GM23338 (cell line): ENCODE results near the gene ITSN2. TPM values are rescaled to one million over a fixed set of nuclear protein-coding genes. Genes with fewer than 3 reads are reported as not detected.

Experiments
- ATAC-seq: fragments of 200-7000 bp; cut with Tn5 transposase; 3 replicates; pipeline ENCODE4 v1.9.1; 2020
- DNase-seq: peaks from one replicate; pipeline ENCODE4 v3.0.0-alpha.2; 2015; ENCODE audit warnings: low spot score
- H2AFZ ChIP-seq: fragments of 200-600 bp; sonication (generic); 2 replicates; pipeline ENCODE4 v1.8.0; 2016; ENCODE audit warnings: antibody characterized with exemption, mild to moderate bottlenecking, moderate library complexity
- H3F3A ChIP-seq: fragments of 200-600 bp; sonication (generic); replicated peaks from 2 replicates; pipeline ENCODE4 v1.8.0; 2017; ENCODE audit warnings: antibody characterized with exemption, mixed run types, low read depth
- H3K27ac ChIP-seq: fragments of 200-600 bp; sonication (generic); 2 replicates; pipeline ENCODE4 v1.6.1; 2016; ENCODE audit warnings: low read depth
- H3K27me3 ChIP-seq: fragments of 200-600 bp; sonication (generic); 2 replicates; pipeline ENCODE4 v1.8.0; 2016; ENCODE audit warnings: mild to moderate bottlenecking, mixed run types, moderate library complexity; ENCODE audit not compliant: insufficient read depth
- H3K36me3 ChIP-seq: fragments of 200-600 bp; sonication (generic); 2 replicates; pipeline ENCODE4 v1.8.0; 2016; ENCODE audit warnings: mild to moderate bottlenecking; ENCODE audit not compliant: insufficient read depth
- H3K4me1 ChIP-seq: fragments of 200-600 bp; sonication (generic); 2 replicates; pipeline ENCODE4 v1.8.0; 2016; ENCODE audit warnings: mild to moderate bottlenecking, moderate library complexity; ENCODE audit not compliant: insufficient read depth
- H3K4me2 ChIP-seq: fragments of 200-600 bp; sonication (generic); 2 replicates; pipeline ENCODE4 v1.7.1; 2017; ENCODE audit warnings: mixed run types
- H3K4me3 ChIP-seq: fragments of 200-600 bp; sonication (generic); 2 replicates; pipeline ENCODE4 v1.6.1; 2016; ENCODE audit warnings: mixed run types
- H3K79me2 ChIP-seq: fragments of 200-600 bp; sonication (generic); replicated peaks from 2 replicates; pipeline ENCODE4 v1.8.0; 2017; ENCODE audit warnings: mild to moderate bottlenecking; ENCODE audit not compliant: insufficient read depth
- H3K9me2 ChIP-seq: fragments of 200-600 bp; sonication (generic); 2 replicates; pipeline ENCODE4 v1.8.0; 2017; ENCODE audit not compliant: insufficient read depth
- H4K20me1 ChIP-seq: fragments of 200-600 bp; sonication (generic); replicated peaks from 2 replicates; pipeline ENCODE4 v1.8.0; 2017; ENCODE audit warnings: mild to moderate bottlenecking; ENCODE audit not compliant: insufficient read depth
- H3K27ac Mint-ChIP-seq: 2 replicates; pipeline ENCODE4 v1.8.0; 2020; ENCODE audit warnings: inconsistent platforms, mild to moderate bottlenecking, moderate library complexity, mixed read lengths
- H3K27me3 Mint-ChIP-seq: 3 replicates; pipeline ENCODE4 v1.8.0; 2022; ENCODE audit warnings: low read depth, mild to moderate bottlenecking, moderate library complexity, mixed read lengths, inconsistent platforms; ENCODE audit not compliant: insufficient read depth, poor library complexity
- H3K36me3 Mint-ChIP-seq: 3 replicates; pipeline ENCODE4 v1.8.0; 2021; ENCODE audit warnings: low read depth, mild to moderate bottlenecking, inconsistent platforms, moderate library complexity, mixed read lengths
- H3K4me1 Mint-ChIP-seq: 3 replicates; pipeline ENCODE4 v1.8.0; 2020; ENCODE audit warnings: mild to moderate bottlenecking, inconsistent platforms, mixed read lengths
- H3K4me3 Mint-ChIP-seq: 3 replicates; pipeline ENCODE4 v1.8.0; 2021; ENCODE audit warnings: moderate library complexity, mild to moderate bottlenecking, inconsistent platforms, mixed read lengths
- H3K9me3 Mint-ChIP-seq: 3 replicates; pipeline ENCODE4 v1.8.0; 2020; ENCODE audit warnings: moderate library complexity, mild to moderate bottlenecking, inconsistent platforms, mixed read lengths
- CREB1 ChIP-seq: fragments of 250-450 bp; sonication (Bioruptor Pico); IDR thresholded peaks from 2 replicates; pipeline ENCODE4 v1.5.0; 2020; ENCODE audit warnings: low read depth, mild to moderate bottlenecking, moderate library complexity
- EZH2 ChIP-seq: fragments of 200-600 bp; sonication (generic); IDR thresholded peaks from one replicate; pipeline ENCODE4 v1.8.0; 2017; ENCODE audit warnings: antibody characterized with exemption, mild to moderate bottlenecking, low read depth; ENCODE audit not compliant: unreplicated experiment
- EZH2phosphoT487 ChIP-seq: fragments of 200-600 bp; sonication (generic); IDR thresholded peaks from one replicate; pipeline ENCODE4 v1.8.1; 2018; ENCODE audit warnings: antibody characterized with exemption; ENCODE audit not compliant: unreplicated experiment
- JUNB ChIP-seq: IDR thresholded peaks from one replicate; pipeline ENCODE4 v1.6.1; 2016; ENCODE audit warnings: antibody characterized with exemption; ENCODE audit not compliant: unreplicated experiment
- NANOG ChIP-seq: IDR thresholded peaks from 2 replicates; pipeline ENCODE4 v1.6.1; 2016; ENCODE audit warnings: antibody characterized with exemption, borderline replicate concordance
- POLR2AphosphoS5 ChIP-seq: IDR thresholded peaks from 2 replicates; pipeline ENCODE4 v1.6.1; 2016; ENCODE audit warnings: antibody characterized with exemption, low read depth
- STAT1 ChIP-seq: IDR thresholded peaks from one replicate; pipeline ENCODE4 v1.6.1; 2016; ENCODE audit warnings: antibody characterized with exemption; ENCODE audit not compliant: unreplicated experiment
- ZNF331 ChIP-seq: fragments of 250-450 bp; sonication (Bioruptor Pico); IDR thresholded peaks from 2 replicates; pipeline ENCODE4 v1.5.0; 2020; ENCODE audit warnings: low read depth, mild to moderate bottlenecking, moderate library complexity
- polyA plus RNA-seq: library from polyadenylated mRNA; unstranded; fragments of >200 nt; fragmentation: Nextera tagmentation; extraction: Ambion mirVana; gene quantifications from 2 replicates; pipeline ENCODE4 v1.2.1, GENCODE V29; 2016
- total RNA-seq: library from RNA; depleted of rRNA; stranded (reverse); fragments of >200 nt; shearing (Covaris generic); gene quantifications from 2 replicates; pipeline ENCODE4 v1.2.3, GENCODE V29; 2014
- TF ChIP-seq, protein P1 (sequence below): fragments of 250-450 bp; sonication (Bioruptor Pico); IDR thresholded peaks from 2 replicates; pipeline ENCODE4 v1.5.0; 2020; ENCODE audit warnings: mild to moderate bottlenecking, moderate library complexity
- TF ChIP-seq, protein P2 (sequence below), 2 experiments: fragments of 200-600 bp in 1 of 2; sonication (generic) in 1 of 2; conservative IDR thresholded peaks; 2 replicates each; pipeline versions ENCODE4 v1.5.1 to v1.6.1; 2016 to 2017; ENCODE audit warnings: antibody characterized with exemption in 2 of 2, low read depth in 2 of 2, mild to moderate bottlenecking in 2 of 2, moderate library complexity in 1 of 2

ITSN2 gene
- total and polyA plus RNA-seq, 2 experiments from 2014 or later: 17.1 to 17.8 TPM

DNA sequence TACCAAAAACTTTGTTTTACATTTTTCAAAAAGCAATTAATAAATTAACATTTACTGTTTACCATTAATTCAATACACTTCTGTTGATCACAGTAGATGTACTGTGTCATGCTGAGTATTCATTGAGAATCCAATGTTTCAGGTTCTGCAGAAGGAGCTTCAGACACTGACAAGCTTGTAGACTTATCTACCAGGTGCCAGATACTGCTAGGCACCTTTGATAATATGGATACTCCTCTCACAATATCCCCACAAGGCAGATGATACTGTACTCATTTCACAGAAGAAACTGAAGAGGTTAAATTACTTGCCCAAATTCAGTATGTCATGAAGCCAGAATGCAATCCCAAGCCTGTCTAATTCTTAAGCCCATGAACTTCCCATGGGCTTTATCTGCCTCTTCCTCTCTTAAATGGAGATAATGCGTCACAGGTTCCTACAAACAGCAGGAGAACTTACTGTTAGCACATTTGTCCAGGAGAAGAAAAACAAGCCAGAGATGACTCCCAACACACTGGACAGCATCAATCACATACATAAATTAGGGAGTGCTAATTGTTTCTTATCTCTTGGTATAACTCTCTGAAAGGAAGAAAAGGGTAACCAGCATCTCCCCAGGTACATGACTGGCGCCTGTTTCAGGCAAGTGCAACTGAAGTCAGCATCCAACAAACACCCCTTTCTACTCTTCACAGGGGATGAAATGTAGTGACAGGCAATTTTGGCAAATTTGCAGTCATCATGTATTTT, 27.4 kb downstream of the ITSN2 start:
- DNase-seq (no peak), ATAC-seq (no peak)
- H2AFZ ChIP-seq: no peak overlapping the region
- no peak overlapping the region for H3K4me3 ChIP-seq
- no peak overlapping the region for H3K27ac ChIP-seq
- H3F3A ChIP-seq: no peaks in the 10 kb centered on the region
- Mint-ChIP-seq H3K36me3 (no peaks in the 10 kb centered on the region), H3K4me3 (no peak overlapping the region), H3K27me3 (peaks cover 4% of the 10 kb centered on the region), H3K9me3 (no peaks in the 10 kb centered on the region; the same call in 2 of the 3 replicates), H3K4me1 (peaks cover 9% of the 10 kb centered on the region), H3K27ac (no peak overlapping the region)
- no peaks in the 10 kb centered on the region for H3K79me2 ChIP-seq
- no peaks in the 10 kb centered on the region for H3K9me2 ChIP-seq
- H3K36me3 ChIP-seq: no peaks in the 10 kb centered on the region
- no peaks in the 10 kb centered on the region for H3K27me3 ChIP-seq
- H4K20me1 ChIP-seq: no peaks in the 10 kb centered on the region
- peaks cover 4% of the 10 kb centered on the region for H3K4me1 ChIP-seq
- H3K4me2 ChIP-seq: no peak overlapping the region
- no peak for TF ChIP-seq EZH2phosphoT487

GRCh38 chr2:24330161-24330560, 30.2 kb downstream of the ITSN2 start:
- no peak overlapping the region for H3K4me3 Mint-ChIP-seq
- no peaks in the 10 kb centered on the region; the same call in 1 of the 2 replicates for H3K4me1 ChIP-seq
- H3K27ac Mint-ChIP-seq: no peak overlapping the region
- no peaks in the 10 kb centered on the region for H3K36me3 Mint-ChIP-seq
- no peak overlapping the region for H2AFZ ChIP-seq
- no peaks in the 10 kb centered on the region for H3K9me2 ChIP-seq
- H3K36me3 ChIP-seq: no peaks in the 10 kb centered on the region
- H3K4me2 ChIP-seq: no peak overlapping the region
- H3K27me3 ChIP-seq: no peaks in the 10 kb centered on the region
- H3F3A ChIP-seq: no peaks in the 10 kb centered on the region
- H3K27ac ChIP-seq: no peak overlapping the region
- peaks cover 2% of the 10 kb centered on the region for H3K27me3 Mint-ChIP-seq
- no peaks in the 10 kb centered on the region for H3K79me2 ChIP-seq
- H3K9me3 Mint-ChIP-seq: no peaks in the 10 kb centered on the region
- no peak overlapping the region for H3K4me3 ChIP-seq
- H4K20me1 ChIP-seq: no peaks in the 10 kb centered on the region
- peaks cover 7% of the 10 kb centered on the region for H3K4me1 Mint-ChIP-seq
- DNase-seq: no peak
- no peak for ATAC-seq
- TF ChIP-seq, protein P1, sequence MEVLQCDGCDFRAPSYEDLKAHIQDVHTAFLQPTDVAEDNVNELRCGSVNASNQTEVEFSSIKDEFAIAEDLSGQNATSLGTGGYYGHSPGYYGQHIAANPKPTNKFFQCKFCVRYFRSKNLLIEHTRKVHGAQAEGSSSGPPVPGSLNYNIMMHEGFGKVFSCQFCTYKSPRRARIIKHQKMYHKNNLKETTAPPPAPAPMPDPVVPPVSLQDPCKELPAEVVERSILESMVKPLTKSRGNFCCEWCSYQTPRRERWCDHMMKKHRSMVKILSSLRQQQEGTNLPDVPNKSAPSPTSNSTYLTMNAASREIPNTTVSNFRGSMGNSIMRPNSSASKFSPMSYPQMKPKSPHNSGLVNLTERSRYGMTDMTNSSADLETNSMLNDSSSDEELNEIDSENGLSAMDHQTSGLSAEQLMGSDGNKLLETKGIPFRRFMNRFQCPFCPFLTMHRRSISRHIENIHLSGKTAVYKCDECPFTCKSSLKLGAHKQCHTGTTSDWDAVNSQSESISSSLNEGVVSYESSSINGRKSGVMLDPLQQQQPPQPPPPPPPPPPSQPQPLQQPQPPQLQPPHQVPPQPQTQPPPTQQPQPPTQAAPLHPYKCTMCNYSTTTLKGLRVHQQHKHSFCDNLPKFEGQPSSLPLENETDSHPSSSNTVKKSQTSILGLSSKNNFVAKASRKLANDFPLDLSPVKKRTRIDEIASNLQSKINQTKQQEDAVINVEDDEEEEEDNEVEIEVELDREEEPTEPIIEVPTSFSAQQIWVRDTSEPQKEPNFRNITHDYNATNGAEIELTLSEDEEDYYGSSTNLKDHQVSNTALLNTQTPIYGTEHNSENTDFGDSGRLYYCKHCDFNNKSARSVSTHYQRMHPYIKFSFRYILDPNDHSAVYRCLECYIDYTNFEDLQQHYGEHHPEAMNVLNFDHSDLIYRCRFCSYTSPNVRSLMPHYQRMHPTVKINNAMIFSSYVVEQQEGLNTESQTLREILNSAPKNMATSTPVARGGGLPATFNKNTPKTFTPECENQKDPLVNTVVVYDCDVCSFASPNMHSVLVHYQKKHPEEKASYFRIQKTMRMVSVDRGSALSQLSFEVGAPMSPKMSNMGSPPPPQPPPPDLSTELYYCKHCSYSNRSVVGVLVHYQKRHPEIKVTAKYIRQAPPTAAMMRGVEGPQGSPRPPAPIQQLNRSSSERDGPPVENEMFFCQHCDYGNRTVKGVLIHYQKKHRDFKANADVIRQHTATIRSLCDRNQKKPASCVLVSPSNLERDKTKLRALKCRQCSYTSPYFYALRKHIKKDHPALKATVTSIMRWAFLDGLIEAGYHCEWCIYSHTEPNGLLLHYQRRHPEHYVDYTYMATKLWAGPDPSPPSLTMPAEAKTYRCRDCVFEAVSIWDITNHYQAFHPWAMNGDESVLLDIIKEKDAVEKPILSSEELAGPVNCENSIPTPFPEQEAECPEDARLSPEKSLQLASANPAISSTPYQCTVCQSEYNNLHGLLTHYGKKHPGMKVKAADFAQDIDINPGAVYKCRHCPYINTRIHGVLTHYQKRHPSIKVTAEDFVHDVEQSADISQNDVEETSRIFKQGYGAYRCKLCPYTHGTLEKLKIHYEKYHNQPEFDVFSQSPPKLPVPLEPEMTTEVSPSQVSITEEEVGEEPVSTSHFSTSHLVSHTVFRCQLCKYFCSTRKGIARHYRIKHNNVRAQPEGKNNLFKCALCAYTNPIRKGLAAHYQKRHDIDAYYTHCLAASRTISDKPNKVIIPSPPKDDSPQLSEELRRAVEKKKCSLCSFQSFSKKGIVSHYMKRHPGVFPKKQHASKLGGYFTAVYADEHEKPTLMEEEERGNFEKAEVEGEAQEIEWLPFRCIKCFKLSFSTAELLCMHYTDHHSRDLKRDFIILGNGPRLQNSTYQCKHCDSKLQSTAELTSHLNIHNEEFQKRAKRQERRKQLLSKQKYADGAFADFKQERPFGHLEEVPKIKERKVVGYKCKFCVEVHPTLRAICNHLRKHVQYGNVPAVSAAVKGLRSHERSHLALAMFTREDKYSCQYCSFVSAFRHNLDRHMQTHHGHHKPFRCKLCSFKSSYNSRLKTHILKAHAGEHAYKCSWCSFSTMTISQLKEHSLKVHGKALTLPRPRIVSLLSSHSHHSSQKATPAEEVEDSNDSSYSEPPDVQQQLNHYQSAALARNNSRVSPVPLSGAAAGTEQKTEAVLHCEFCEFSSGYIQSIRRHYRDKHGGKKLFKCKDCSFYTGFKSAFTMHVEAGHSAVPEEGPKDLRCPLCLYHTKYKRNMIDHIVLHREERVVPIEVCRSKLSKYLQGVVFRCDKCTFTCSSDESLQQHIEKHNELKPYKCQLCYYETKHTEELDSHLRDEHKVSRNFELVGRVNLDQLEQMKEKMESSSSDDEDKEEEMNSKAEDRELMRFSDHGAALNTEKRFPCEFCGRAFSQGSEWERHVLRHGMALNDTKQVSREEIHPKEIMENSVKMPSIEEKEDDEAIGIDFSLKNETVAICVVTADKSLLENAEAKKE (CRISPR knock-in tag): no peak
- no peak for TF ChIP-seq CREB1
- no peak for TF ChIP-seq NANOG
- TF ChIP-seq EZH2phosphoT487: no peak
- TF ChIP-seq, protein P2, sequence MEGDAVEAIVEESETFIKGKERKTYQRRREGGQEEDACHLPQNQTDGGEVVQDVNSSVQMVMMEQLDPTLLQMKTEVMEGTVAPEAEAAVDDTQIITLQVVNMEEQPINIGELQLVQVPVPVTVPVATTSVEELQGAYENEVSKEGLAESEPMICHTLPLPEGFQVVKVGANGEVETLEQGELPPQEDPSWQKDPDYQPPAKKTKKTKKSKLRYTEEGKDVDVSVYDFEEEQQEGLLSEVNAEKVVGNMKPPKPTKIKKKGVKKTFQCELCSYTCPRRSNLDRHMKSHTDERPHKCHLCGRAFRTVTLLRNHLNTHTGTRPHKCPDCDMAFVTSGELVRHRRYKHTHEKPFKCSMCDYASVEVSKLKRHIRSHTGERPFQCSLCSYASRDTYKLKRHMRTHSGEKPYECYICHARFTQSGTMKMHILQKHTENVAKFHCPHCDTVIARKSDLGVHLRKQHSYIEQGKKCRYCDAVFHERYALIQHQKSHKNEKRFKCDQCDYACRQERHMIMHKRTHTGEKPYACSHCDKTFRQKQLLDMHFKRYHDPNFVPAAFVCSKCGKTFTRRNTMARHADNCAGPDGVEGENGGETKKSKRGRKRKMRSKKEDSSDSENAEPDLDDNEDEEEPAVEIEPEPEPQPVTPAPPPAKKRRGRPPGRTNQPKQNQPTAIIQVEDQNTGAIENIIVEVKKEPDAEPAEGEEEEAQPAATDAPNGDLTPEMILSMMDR (conservative IDR thresholded peaks at IDR 0.05; ENCODE audit: low read depth in 2 of 2): no peak
- TF ChIP-seq JUNB: no peak
- no peak for TF ChIP-seq EZH2
- TF ChIP-seq STAT1: no peak
- TF ChIP-seq POLR2AphosphoS5: no peak
- no peak for TF ChIP-seq ZNF331
